ENCODE data around the gene TFB1M.

The TFB1M gene

GRCh38 chr6:155212616-155213380 lies 101.5 kb downstream of the TFB1M start:
- no peak for DNase-seq (ENCODE audit: extremely low read depth, low read depth)
- H3K4me3 ChIP-seq (replicated peaks; ENCODE audit: low read depth, low read length): no peak overlapping the region
- TF ChIP-seq CTCF (IDR thresholded peaks at IDR 0.05; ENCODE audit: low read depth, low read length, missing control alignments): no peak

GRCh38 chr6:155212106-155212505 lies 102.2 kb downstream of the TFB1M start:
- no peak for DNase-seq (ENCODE audit: extremely low read depth, low read depth)
- no peak overlapping the region for H3K4me3 ChIP-seq (replicated peaks; ENCODE audit: low read depth, low read length)
- TF ChIP-seq CTCF (IDR thresholded peaks at IDR 0.05; ENCODE audit: low read depth, low read length, missing control alignments): no peak

- no peak overlapping the region for H3K4me3 ChIP-seq (replicated peaks; ENCODE audit: low read depth, low read length)
- no peak for DNase-seq (ENCODE audit: extremely low read depth, low read depth)
- no peak for TF ChIP-seq CTCF (IDR thresholded peaks at IDR 0.05; ENCODE audit: low read depth, low read length, missing control alignments)
These were observed 107.1 kb downstream of the TFB1M start for GRCh38 chr6:155207223-155207622.

Measured in HFF-Myc (cell line).